Stimulated activated CD4-positive, alpha-beta T cell treated with anti-CD3 and anti-CD28 coated beads, Interleukin-12 subunit alpha, Interleukin-12 subunit beta, amount 100 ng/mL, for 48 hours (primary cell): ENCODE results near the gene CABP7.

Experiments
- DNase-seq, 3 donors: peaks; one replicate each; pipeline ENCODE4 v3.0.0-alpha.2; 2020; ENCODE audit warnings: low read depth in 2 of 3, low spot score in 1 of 3

CABP7 gene

GRCh38 chr22:29702000-29702930 lies 17.5 kb upstream of the CABP7 start:
- DNase-seq, result no peak

GRCh38 chr22:29702931-29703501 lies 16.8 kb upstream of the CABP7 start:
- no peak for DNase-seq

DNA sequence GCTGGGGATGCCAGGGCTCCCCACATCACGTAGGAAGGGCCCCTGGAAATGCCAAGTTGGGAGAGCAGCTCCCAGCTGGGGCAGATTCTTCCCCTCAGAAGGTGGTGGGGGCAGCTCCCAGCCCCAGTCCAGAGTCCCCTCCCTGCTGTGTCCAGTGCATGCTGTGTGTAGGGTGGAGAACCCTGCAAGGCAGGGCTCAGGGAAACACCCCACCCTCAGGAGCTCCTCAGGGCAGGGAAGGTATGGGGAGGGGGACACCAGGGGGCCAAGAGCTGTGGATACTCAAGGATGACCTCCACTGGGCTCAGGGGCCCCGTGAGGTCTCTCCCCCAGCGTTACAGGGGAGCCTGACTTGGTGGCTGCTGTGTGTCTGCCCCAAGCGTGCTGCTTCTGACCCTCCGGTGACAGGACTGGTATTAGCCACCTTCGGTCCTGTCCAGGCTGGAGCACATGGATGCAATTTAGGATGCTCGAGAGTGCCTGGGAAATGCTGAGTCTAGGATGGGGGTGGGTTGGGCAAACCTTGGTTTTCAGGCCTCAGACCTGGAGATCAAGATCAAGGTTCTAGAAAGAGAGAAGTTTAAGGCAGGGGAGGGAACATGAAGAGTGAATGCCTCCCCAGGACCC lies 16.1 kb upstream of the CABP7 start:
- DNase-seq, result no peak

GRCh38 chr22:29704528-29705285 lies 15.1 kb upstream of the CABP7 start:
- DNase-seq, result no peak

DNA sequence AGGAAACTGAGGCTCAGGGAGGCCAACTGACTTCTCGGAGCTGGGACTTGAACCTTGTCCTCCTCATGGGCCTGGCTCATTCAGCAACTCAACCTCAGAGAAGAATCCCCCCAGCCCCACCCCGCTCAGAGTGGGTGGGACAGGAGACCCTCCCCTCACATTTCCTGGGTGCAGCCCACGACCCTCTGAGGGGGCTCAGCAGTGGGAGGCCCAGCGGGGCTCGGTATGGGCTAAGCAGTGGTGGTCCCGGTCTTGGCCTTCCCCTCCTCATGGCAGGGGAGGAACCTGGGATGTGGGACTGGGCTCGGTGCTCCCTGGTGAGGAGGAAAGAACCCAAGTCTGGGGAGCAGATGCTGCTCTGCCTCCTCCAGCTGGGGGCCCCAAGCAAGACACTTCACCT lies 14.2 kb upstream of the CABP7 start:
- DNase-seq, result no peak

GRCh38 chr22:29706486-29706885 lies 13.3 kb upstream of the CABP7 start:
- DNase-seq, result no peak

- no peak for DNase-seq
Observed at GRCh38 chr22:29707010-29707409, 12.8 kb upstream of the CABP7 start.

DNA sequence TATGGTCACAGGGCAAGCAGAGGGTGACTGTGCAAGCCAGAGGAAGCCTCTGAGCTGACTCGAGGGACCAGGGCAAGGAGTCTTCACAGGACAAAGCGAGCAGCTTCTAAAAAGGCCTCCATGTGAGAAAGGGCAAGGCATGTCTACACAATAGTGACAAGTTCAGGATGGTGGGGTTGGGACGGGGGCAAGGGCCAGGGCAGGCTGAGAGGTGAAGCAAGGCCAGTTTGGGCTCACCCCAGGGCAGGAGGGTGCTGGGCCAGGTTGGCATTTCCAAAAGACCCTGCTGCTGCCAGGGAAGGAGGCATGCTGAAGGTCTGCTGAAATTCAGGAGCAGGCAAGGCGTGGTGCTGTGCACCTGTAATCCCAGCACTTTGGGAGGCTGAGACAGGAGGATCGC lies 12.3 kb upstream of the CABP7 start:
- no peak for DNase-seq

DNA sequence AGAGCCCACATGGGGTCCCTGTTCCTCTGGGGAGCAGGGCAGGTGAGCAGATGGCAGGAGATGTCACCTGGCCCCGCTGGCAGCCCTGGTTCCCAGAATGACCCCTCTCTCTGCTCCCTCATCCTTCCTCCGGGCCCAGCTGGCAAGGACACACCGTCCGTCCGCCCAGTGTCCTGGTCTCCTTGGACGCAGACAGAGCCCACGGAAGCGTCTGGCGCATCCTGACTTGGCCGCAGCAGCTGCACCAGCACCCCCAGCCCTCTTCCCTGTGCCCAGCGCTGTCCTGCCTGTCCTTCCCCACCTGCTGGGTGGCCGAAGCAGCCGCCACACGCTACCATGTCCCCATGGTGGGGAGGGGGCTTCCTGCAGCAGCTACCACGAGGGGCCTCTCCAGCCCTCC lies 9.6 kb upstream of the CABP7 start:
- no peak for DNase-seq

- no peak for DNase-seq
Observed at GRCh38 chr22:29710922-29711593, 8.7 kb upstream of the CABP7 start.

DNA sequence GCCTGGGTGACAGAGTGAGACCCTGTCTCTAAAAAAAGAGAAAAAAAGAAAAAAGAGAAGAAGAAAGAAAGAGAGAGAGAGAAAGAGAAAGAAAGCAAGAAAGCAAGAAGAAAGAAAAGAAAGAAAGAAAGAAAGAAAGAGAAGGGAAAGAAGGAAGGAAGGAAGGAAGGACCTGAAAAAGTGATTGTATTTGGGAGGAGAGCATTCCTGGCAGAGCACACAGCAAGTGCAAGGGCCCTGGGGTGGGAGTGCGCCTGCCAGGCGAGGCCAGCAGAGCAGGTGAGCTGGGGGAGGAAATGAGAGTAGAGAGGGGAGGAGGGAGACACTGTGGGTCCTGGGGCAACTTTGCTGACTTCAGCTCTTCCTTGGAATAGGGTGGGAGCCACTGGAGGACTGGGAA lies 7.7 kb upstream of the CABP7 start:
- DNase-seq, result no peak

DNA sequence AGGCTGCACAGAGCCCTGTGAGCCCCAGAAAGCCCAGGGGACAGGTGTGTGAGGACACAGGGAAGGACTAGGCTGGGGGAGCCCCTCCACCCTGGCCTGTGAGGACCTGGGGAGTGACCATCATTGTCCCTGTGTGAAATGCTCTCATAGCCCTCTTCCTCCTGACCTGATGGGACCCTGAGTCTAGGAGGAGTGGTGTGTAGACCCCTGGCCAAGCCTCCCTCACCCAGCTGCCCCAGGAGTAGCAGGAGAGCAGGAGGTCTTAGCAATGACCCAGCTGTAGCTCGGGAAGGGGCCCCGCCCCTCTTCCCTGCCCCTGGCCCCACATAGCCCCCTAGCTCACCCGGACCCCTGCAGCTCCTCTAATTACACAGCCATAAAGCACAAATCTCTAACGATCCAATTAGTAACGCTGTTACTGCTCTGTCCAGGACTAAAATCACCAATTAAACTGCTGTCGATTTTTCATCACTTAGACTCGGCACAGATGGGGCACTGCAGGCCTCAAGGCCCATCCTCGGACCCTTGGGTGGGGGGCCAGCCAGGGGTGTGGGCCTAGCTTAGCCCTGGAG lies 6.6 kb upstream of the CABP7 start:
- no peak for DNase-seq

DNA sequence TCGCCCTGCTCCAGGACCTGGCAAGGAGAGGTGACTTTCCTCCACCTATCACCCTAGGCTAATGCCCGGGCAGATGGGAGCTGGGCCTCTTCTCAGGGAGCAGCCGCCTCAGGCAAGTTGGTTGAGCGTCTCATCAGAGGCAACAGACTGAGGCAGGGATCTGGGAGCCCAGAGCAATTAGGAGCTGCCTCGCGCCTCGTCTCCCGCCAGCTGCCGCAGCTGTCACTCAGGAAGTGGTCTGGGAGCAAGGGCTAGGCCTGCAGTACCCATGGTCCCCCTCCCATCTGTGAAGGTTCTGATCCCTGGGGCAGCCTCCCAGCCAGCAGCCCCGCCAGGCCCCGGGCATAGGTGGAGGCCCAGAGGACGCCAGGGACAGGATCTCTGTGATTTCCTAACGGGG lies 4.6 kb upstream of the CABP7 start:
- no peak for DNase-seq

DNA sequence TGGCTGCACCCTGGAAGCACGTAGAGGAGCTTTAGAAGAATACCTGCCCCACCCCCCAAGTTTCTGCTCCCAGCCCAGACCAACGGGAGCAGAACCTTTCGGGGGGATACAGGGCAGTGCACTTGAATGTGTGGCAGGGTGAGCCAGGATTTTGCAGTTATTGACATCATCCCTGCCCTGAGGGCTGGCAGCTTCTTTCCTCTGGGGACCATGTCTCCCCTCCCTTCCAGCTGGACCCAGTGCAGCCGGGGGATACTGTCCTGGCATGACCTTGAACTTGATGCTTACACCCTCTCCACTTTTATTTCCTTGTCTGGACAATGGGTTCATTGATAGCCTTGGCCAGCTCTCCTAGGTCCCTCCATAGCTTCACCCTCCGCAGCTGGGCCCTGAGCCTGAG lies 4.1 kb upstream of the CABP7 start:
- no peak for DNase-seq

GRCh38 chr22:29716814-29717545 lies 2.8 kb upstream of the CABP7 start:
- DNase-seq, result no peak

DNA sequence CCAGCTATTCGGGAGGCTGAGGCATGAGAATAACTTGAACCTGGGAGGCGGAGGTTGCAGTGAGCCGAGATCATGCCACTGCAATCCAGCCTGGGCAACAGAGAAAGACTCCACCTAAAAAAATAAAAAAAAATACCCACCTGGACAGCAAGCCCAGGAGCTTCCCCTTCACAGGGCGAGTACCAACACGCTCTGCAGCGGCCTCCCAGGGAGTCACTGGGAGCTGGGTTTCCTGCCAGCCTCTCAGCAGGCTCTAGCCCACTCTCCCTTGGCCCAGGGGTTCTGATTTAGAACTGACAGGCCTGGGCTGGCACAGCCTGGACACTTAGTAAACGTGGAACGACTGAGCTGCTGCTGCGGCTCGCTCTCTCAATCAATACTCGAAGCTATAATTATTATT lies 2.0 kb upstream of the CABP7 start:
- no peak for DNase-seq

- no peak for DNase-seq
Observed at GRCh38 chr22:29718949-29719898, 579 bp upstream of the CABP7 start.

- DNase-seq, result no peak
Observed at GRCh38 chr22:29720811-29721323, 1.1 kb downstream of the CABP7 start.

GRCh38 chr22:29722151-29722550 lies 2.3 kb downstream of the CABP7 start:
- DNase-seq, result no peak
